HUES48 (cell line): ENCODE data around the gene ST8SIA1.

ENCODE experiments used
- H3K27ac ChIP-seq: one replicate; pipeline ENCODE4 v1.7.0; 2013; ENCODE audit warnings: low read depth, low read length, inconsistent platforms
- H3K27me3 ChIP-seq: 2 replicates; pipeline ENCODE4 v1.6.1; 2013; ENCODE audit warnings: mild to moderate bottlenecking, low read length; ENCODE audit not compliant: control insufficient read depth, insufficient read depth
- H3K36me3 ChIP-seq: 2 replicates; pipeline ENCODE4 v1.6.1; 2013; ENCODE audit warnings: low read length; ENCODE audit not compliant: control insufficient read depth, insufficient read depth
- H3K4me1 ChIP-seq: 2 replicates; pipeline ENCODE4 v1.6.1; 2013; ENCODE audit warnings: mild to moderate bottlenecking, low read length; ENCODE audit not compliant: control insufficient read depth, insufficient read depth
- H3K4me3 ChIP-seq: 2 replicates; pipeline ENCODE4 v1.5.1; 2013; ENCODE audit warnings: mild to moderate bottlenecking, low read depth, low read length
- H3K9ac ChIP-seq: 2 replicates; pipeline ENCODE4 v1.6.1; 2013; ENCODE audit warnings: mild to moderate bottlenecking, low read depth, low read length, moderate library complexity
- H3K9me3 ChIP-seq: 2 replicates; pipeline ENCODE4 v1.6.1; 2013; ENCODE audit warnings: low read length; ENCODE audit not compliant: control insufficient read depth, insufficient read depth

ST8SIA1 gene

DNA sequence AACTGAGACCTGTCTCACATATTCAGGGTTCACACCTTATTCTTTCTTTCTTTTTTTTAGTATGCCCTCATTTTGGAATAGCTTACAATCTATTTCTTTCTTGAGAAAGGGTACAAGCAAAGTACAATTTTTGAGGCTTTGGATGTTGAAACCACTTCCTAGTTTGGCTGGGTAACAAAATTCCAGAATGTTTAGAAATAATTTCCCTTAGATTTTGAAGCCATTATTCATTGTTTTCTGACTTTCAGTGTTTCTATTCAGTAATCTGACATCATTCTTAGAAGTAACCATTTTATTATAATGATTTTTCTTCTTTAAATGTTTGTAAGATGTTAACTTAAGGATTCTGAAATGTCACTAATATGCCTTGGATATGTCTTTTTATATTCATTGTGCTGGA, 28.2 kb downstream of the ST8SIA1 start:
- H3K27me3 ChIP-seq: no peaks in the 10 kb centered on the region
- no peak overlapping the region for H3K4me3 ChIP-seq
- no peak overlapping the region for H3K9ac ChIP-seq
- no peak overlapping the region for H3K27ac ChIP-seq
- peaks cover 8% of the 10 kb centered on the region; the same call in 1 of the 2 replicates for H3K9me3 ChIP-seq
- 0 out of 2 replicates have a peak, but pooled peaks cover 9% of the 10 kb centered on the region for H3K4me1 ChIP-seq
- no peaks in the 10 kb centered on the region for H3K36me3 ChIP-seq

- Histone ChIP-seq H3K9me3 (peaks cover 24% of the 10 kb centered on the region), H3K9ac (no peak overlapping the region), H3K4me1 (0 out of 2 replicates have a peak, but pooled peaks cover 9% of the 10 kb centered on the region), H3K27me3 (no peaks in the 10 kb centered on the region), H3K36me3 (no peaks in the 10 kb centered on the region), H3K4me3 (no peak overlapping the region), H3K27ac (no peak overlapping the region)
Observed at GRCh38 chr12:22304341-22304740, 30.2 kb downstream of the ST8SIA1 start.

DNA sequence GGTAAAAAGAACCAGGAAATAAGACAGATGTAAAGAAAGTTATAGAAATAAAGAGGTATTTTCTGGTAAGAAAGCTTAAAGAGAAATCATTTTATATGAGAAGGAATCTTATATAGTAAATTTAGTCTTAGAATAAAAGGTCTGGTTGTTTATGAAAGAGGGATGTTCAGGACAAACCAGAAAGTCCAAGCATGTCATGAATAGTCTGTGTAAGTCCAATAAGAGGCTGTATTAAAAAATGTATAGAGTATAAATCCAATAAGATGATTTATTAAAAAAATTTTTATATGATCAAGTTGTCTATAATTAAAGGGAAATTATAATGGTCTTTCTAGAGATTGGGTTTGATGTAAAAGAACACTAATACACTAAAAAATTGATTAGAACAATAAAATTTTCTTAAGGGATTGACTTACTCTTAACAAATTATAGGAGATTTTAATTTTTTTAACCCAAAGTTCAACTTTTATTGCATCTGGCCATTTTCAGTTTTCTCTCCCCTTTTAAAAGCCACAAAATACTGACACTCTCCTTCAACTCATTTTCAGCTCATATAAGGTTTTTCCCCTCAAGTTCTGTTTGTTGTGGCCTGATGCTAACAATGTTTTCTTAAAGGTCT, 35.1 kb downstream of the ST8SIA1 start:
- Histone ChIP-seq H3K4me1 (0 out of 2 replicates have a peak, but pooled peaks cover 2% of the 10 kb centered on the region), H3K27me3 (no peaks in the 10 kb centered on the region), H3K36me3 (no peaks in the 10 kb centered on the region), H3K9me3 (peaks cover 44% of the 10 kb centered on the region), H3K27ac (no peak overlapping the region), H3K4me3 (no peak overlapping the region), H3K9ac (no peak overlapping the region)

GRCh38 chr12:22289250-22289649, 45.3 kb downstream of the ST8SIA1 start:
- Histone ChIP-seq H3K27ac (no peak overlapping the region), H3K27me3 (no peaks in the 10 kb centered on the region), H3K4me3 (no peak overlapping the region), H3K9ac (no peak overlapping the region), H3K9me3 (no peaks in the 10 kb centered on the region), H3K36me3 (no peaks in the 10 kb centered on the region), H3K4me1 (peaks cover 11% of the 10 kb centered on the region)

DNA sequence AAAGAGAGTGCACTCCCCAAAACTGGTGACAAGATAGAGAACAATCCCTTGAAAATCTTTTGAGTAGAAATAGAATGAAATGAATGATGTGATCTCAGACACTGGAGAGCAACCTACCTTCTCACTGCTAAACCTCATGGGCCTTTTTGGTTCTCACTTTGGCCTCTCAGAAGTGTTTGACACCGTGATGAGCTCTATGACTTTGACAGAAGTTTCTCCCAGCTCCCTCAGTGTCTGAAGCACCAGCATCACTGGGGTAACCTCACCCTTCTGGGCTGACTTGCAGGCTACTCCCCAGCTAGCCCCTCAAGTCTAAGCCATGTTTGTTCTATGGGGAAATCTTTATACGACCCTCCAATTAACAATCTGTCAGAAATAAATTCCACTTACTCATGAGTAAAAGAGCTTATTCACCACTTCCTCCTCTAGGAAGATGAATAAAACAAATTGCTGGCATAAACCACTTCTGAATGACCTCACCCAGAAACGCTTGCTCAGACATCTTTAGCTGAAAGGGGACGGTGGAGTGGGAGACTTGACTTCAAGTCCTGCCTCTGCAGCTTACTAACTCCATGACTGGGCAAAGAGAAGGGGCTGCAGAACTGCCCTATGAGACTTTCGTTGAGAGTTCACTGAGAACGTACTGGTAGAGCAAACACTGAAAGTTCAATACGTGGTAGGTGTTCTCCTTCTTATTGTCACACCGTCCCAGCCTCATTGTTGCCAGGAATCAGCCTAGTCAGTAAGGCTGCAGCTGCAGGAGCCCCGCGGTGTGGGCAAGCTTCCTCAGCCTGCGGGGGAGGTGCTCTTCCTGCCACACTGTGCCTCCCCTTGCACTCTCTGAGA, 46.5 kb downstream of the ST8SIA1 start:
- no peaks in the 10 kb centered on the region for H3K9me3 ChIP-seq
- H3K36me3 ChIP-seq: no peaks in the 10 kb centered on the region
- no peak overlapping the region for H3K9ac ChIP-seq
- no peak overlapping the region for H3K27ac ChIP-seq
- H3K4me3 ChIP-seq: no peak overlapping the region
- H3K27me3 ChIP-seq: no peaks in the 10 kb centered on the region
- peaks cover 11% of the 10 kb centered on the region for H3K4me1 ChIP-seq

DNA sequence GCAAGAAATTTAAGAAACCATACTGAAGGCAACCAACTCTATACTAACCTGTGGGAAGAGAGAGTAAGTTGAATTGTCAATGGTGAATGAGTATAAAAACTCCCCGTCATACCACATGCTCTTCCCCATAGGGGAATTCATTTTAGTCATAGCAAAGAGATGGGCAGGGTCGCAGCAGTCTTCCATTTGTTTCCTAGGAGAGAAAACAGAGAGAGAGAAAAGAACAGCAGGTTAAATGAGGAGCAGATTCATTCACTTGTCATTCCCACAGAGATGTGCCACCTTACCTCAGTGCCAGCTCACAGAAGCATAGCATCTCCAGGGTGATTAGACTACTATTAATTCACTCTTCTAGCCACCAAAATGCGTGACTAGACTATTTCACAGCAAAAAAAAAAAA, 47.4 kb downstream of the ST8SIA1 start:
- peaks cover 11% of the 10 kb centered on the region for H3K4me1 ChIP-seq
- no peaks in the 10 kb centered on the region for H3K27me3 ChIP-seq
- no peak overlapping the region for H3K9ac ChIP-seq
- H3K36me3 ChIP-seq: no peaks in the 10 kb centered on the region
- H3K27ac ChIP-seq: no peak overlapping the region
- H3K4me3 ChIP-seq: no peak overlapping the region
- no peaks in the 10 kb centered on the region for H3K9me3 ChIP-seq

DNA sequence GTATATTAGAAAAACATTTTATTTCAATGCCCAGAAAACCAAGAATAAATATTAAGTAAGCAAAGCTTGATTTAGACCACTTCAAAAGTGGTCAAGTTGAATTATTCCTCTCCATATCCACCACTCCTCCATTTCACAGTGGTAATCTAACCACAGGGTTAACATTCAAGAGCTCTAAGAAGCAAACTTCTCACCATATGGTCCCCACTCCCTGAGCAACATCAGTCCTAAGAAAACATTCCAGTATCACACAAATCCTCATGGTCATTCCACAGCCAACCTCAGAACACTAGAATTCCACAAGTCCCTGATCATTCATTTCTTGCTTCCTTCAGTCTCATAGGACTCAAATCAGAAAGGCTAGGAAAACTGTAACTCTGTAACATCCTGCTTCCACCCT, 47.9 kb downstream of the ST8SIA1 start:
- no peaks in the 10 kb centered on the region for H3K36me3 ChIP-seq
- H3K4me3 ChIP-seq: no peak overlapping the region
- H3K27me3 ChIP-seq: no peaks in the 10 kb centered on the region
- peaks cover 11% of the 10 kb centered on the region for H3K4me1 ChIP-seq
- no peaks in the 10 kb centered on the region for H3K9me3 ChIP-seq
- H3K27ac ChIP-seq: no peak overlapping the region
- no peak overlapping the region for H3K9ac ChIP-seq

GRCh38 chr12:22285846-22286245, 48.7 kb downstream of the ST8SIA1 start:
- H3K9me3 ChIP-seq: no peaks in the 10 kb centered on the region
- H3K27me3 ChIP-seq: no peaks in the 10 kb centered on the region
- no peak overlapping the region for H3K4me3 ChIP-seq
- no peaks in the 10 kb centered on the region for H3K36me3 ChIP-seq
- H3K4me1 ChIP-seq: peaks cover 11% of the 10 kb centered on the region
- H3K9ac ChIP-seq: no peak overlapping the region
- no peak overlapping the region for H3K27ac ChIP-seq

DNA sequence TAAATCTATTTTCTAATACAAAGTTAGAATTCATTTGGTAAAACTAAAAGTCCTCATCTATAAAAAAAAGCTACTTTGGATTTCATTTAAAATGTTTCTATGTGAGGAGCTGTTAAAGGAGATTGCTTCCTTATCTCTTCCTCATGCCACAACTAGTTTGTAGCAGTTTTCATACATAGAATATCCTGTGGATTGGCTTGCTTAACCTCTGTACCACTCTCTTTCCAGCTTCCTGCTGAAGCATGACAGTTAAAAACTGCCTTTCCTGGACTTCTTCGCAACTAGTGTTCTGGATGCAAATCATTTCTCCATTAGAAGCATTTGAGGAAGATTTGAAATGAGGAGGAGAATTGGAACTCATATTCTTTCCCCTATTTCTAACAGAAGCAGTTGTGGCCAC, 49.6 kb downstream of the ST8SIA1 start:
- Histone ChIP-seq H3K4me1 (peaks cover 11% of the 10 kb centered on the region), H3K9me3 (no peaks in the 10 kb centered on the region), H3K4me3 (no peak overlapping the region), H3K9ac (no peak overlapping the region), H3K36me3 (no peaks in the 10 kb centered on the region), H3K27me3 (no peaks in the 10 kb centered on the region), H3K27ac (no peak overlapping the region)

- H3K9me3 ChIP-seq: no peaks in the 10 kb centered on the region
- no peak overlapping the region for H3K27ac ChIP-seq
- H3K36me3 ChIP-seq: no peaks in the 10 kb centered on the region
Observed at GRCh38 chr12:22283508-22283907, 51.0 kb downstream of the ST8SIA1 start.

DNA sequence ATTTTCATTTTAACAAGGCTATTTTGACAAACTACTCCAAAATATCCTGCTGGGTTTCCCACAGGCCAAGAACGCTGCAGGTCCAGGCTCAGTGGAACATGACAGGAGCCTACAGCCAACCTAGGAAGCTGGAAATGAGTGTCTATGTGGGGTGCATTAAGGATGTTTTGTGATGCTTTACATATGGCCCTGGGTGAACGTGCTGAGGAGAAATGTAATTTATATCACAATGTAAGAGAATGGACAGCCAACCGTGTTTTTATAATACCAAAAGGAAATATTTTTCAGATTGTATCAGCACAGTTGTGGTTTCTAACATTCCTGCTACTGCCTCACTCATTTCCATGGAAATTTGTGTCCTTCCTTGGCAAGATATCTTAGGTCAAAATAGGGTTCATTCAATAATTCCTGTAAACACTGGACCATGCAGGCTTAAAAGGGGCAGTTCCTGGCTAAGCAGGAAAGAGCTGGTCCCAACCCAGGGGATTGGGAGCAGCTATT, 51.5 kb downstream of the ST8SIA1 start:
- no peaks in the 10 kb centered on the region for H3K27me3 ChIP-seq
- no peak overlapping the region for H3K9ac ChIP-seq
- H3K36me3 ChIP-seq: no peaks in the 10 kb centered on the region
- peaks cover 11% of the 10 kb centered on the region for H3K4me1 ChIP-seq
- no peak overlapping the region for H3K4me3 ChIP-seq
- H3K9me3 ChIP-seq: no peaks in the 10 kb centered on the region
- H3K27ac ChIP-seq: no peak overlapping the region

More at GRCh38 chr12:22283508-22283907, 51.0 kb downstream of the ST8SIA1 start:
- no peak overlapping the region for H3K9ac ChIP-seq
- H3K4me3 ChIP-seq: no peak overlapping the region
- peaks cover 11% of the 10 kb centered on the region for H3K4me1 ChIP-seq
- H3K27me3 ChIP-seq: no peaks in the 10 kb centered on the region
